Lung (tissue), 12 donors: Measurements from ENCODE around the gene VENTX. TPM values are rescaled to one million over a fixed set of nuclear protein-coding genes. Genes with fewer than 3 reads are reported as not detected.

Experiments
- ATAC-seq: fragments of 200-7000 bp; cut with Tn5 transposase; one replicate; pipeline ENCODE4 v1.9.1; 2020; ENCODE audit warnings: moderate number of reproducible peaks; ENCODE audit not compliant: insufficient read depth, low FRiP score
- DNase-seq, 3 donors: peaks; one replicate each; pipeline ENCODE4 v3.0.0-alpha.2; 2013 to 2017
- H3K27ac ChIP-seq, 2 donors: one replicate each; pipeline ENCODE4 v1.5.1; 2013; ENCODE audit warnings: mild to moderate bottlenecking in 2 of 2, moderate library complexity in 2 of 2, control low read depth in 1 of 2, inconsistent platforms in 1 of 2, low read depth in 1 of 2, low read length in 1 of 2
- H3K27me3 ChIP-seq, 3 donors: one replicate each; pipeline ENCODE4 v1.5.1; 2013; ENCODE audit warnings: low read length in 2 of 3; ENCODE audit not compliant: control insufficient read depth in 3 of 3, insufficient read depth in 3 of 3
- H3K36me3 ChIP-seq, 4 donors: one replicate each; pipeline ENCODE4 v1.5.1; 2013; ENCODE audit warnings: low read length in 4 of 4, mild to moderate bottlenecking in 1 of 4, moderate library complexity in 1 of 4; ENCODE audit not compliant: control insufficient read depth in 4 of 4, insufficient read depth in 4 of 4
- H3K4me1 ChIP-seq, 5 donors: one replicate each; pipeline ENCODE4 v1.5.1; 2013; ENCODE audit warnings: low read length in 5 of 5, mild to moderate bottlenecking in 2 of 5, moderate library complexity in 1 of 5; ENCODE audit not compliant: control insufficient read depth in 5 of 5, insufficient read depth in 5 of 5
- H3K4me3 ChIP-seq: one replicate; pipeline ENCODE4 v1.5.1; 2013; ENCODE audit warnings: mild to moderate bottlenecking, control low read depth, moderate library complexity
- H3K9ac ChIP-seq, 2 donors: one replicate each; pipeline ENCODE4 v1.5.1; 2013; ENCODE audit warnings: low read length in 2 of 2, control low read depth in 1 of 2; ENCODE audit not compliant: insufficient read depth in 1 of 2
- H3K9me3 ChIP-seq, 4 donors: one replicate each; pipeline ENCODE4 v1.5.1; 2013; ENCODE audit warnings: low read length in 3 of 4, mild to moderate bottlenecking in 1 of 4, moderate library complexity in 1 of 4; ENCODE audit not compliant: control insufficient read depth in 4 of 4, insufficient read depth in 3 of 4
- CTCF ChIP-seq: IDR thresholded peaks from 2 replicates; pipeline ENCODE4 v1.5.1; 2012; ENCODE audit warnings: mild to moderate bottlenecking; ENCODE audit errors: control extremely low read depth, extremely low read depth
- WGBS, 2 donors: extraction: QIAGEN DNeasy Blood & Tissue Kit; methylation state at CpG; one replicate each; pipeline ENCODE4 v1.1.7; 2013; 5-methylcytosine and 5-hydroxymethylcytosine counted together
- polyA plus RNA-seq, 2 donors: library from polyadenylated mRNA; stranded (reverse); fragments of 200-250 nt; gene quantifications; one replicate each; pipeline ENCODE4 v1.2.1, GENCODE V29; 2013
- total RNA-seq, 2 donors: library from RNA; depleted of rRNA in 1 of 2; stranded (reverse); fragments of >200 nt in 1 of 2; gene quantifications; one replicate each; pipeline ENCODE4 v1.2.1, GENCODE V29; 2014 to 2021
- donor health status: control.
- donor health status: control.
- donor health status: Bipolar disorder and iron deficiency.
- donor health status: healthy.
- donor health status: DM: yes; HTN: yes; CAD: no.

Gene VENTX
- total and polyA plus RNA-seq, 4 donors, result 0.46 to 4.0 (median 2.4) TPM

DNA sequence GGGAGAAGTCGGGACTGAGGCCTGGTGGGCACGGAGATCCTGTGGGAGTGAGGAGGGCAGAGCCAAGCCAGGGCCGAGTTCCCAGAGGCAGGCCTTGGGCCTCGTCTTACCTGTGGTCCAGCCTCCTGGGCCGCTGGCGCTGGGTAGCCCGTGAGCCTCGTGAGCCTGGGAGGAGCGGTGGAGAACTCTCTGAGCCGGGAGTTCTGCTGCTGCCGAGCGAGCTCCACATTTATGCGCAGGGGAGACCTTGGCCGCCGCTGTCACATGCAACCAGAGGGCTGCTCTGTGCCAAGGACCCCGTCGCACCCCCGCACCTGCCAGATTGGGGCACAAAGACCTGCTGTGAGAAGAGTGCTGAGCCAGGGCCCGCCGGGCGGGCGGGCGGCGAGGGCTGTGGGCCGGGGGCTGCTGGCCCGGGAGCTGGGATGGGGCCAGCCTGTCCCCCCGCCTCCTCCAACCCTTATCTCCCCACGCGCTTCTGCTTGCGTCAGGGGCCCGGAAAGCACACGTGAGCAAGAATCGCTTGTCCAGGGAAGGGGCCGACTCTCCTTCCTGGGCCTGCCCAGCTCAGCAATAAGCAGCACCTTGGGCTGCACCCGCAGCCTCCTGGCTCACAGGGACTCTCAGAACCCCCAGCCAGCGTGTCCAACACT lies 10.2 kb downstream of the VENTX start:
- Histone ChIP-seq H3K4me3 (no peak overlapping the region), H3K4me1 (peaks cover 0 to 5% (median 0%) of the 10 kb centered on the region in 5 donors), H3K9ac (no peak overlapping the region), H3K9me3 (peaks cover 0 to 3% (median 0%) of the 10 kb centered on the region in 4 donors), H3K36me3 (no peaks in the 10 kb centered on the region), H3K27me3 (peaks cover 9 to 16% (median 12%) of the 10 kb centered on the region in 3 donors), H3K27ac (no peak overlapping the region)
- WGBS, 2 donors, result 75 to 85% methylated on average over 34 to 36 of the region's 36 CpGs
- no peak for TF ChIP-seq CTCF
- DNase-seq, result no peak
- ATAC-seq, result no peak

GRCh38 chr10:133248334-133248715 lies 10.7 kb downstream of the VENTX start:
- ATAC-seq, result no peak
- WGBS, 2 donors, result 83 to 89% methylated on average over 12 of the region's 12 CpGs
- Histone ChIP-seq H3K27ac (no peak overlapping the region), H3K27me3 (peaks cover 5 to 16% (median 9%) of the 10 kb centered on the region in 3 donors), H3K36me3 (no peaks in the 10 kb centered on the region), H3K4me3 (no peak overlapping the region), H3K4me1 (peaks cover 0 to 5% (median 0%) of the 10 kb centered on the region in 5 donors), H3K9ac (no peak overlapping the region), H3K9me3 (peaks cover 0 to under 1% (median 0%) of the 10 kb centered on the region in 4 donors)
- DNase-seq, result no peak
- no peak for TF ChIP-seq CTCF

GRCh38 chr10:133249094-133249780 lies 11.6 kb downstream of the VENTX start:
- H3K4me1 ChIP-seq, result peaks cover 0 to 5% (median 0%) of the 10 kb centered on the region in 5 donors
- H3K27me3 ChIP-seq, result peaks cover 5 to 13% (median 9%) of the 10 kb centered on the region in 3 donors
- DNase-seq, result no peak
- no peak overlapping the region for H3K27ac ChIP-seq
- no peaks in the 10 kb centered on the region for H3K9me3 ChIP-seq
- no peak overlapping the region for H3K9ac ChIP-seq
- ATAC-seq, result no peak
- WGBS, 2 donors, result 68 to 71% methylated on average over 18 to 21 of the region's 21 CpGs
- no peaks in the 10 kb centered on the region for H3K36me3 ChIP-seq
- no peak overlapping the region for H3K4me3 ChIP-seq
- TF ChIP-seq CTCF, result no peak
